ENCODE data around the gene BSN. TPM values are rescaled to one million over a fixed set of nuclear protein-coding genes. Genes with fewer than 3 reads are reported as not detected.
A peak's percentile ranks its signal among the peaks of the same experiment; 100 is the strongest.

BSN gene
- total and polyA plus RNA-seq, 2 experiments from 2014 or later = under 0.01 to 0.03 TPM

GRCh38 chr3:49591615-49592014 is 37.3 kb downstream of the BSN start:
- Histone ChIP-seq H3K4me3 (no peak overlapping the region), H3K36me3 (ENCODE audit: low read depth) (no peaks in the 10 kb centered on the region), H3K4me2 (ENCODE audit: unreplicated experiment) (no peak overlapping the region), H3K9me3 (ENCODE audit: low read depth) (no peaks in the 10 kb centered on the region), H2AFZ (no peak overlapping the region), H3K27ac (no peak overlapping the region), H3K79me2 (ENCODE audit: insufficient read depth) (no peaks in the 10 kb centered on the region), H3K9ac (no peak overlapping the region), H3F3A (ENCODE audit: insufficient read depth) (peaks cover 10% of the 10 kb centered on the region), H3K9me2 (ENCODE audit: insufficient read depth) (no peaks in the 10 kb centered on the region), H3K27me3 (replicated peaks; ENCODE audit: insufficient read depth) (no peaks in the 10 kb centered on the region), H4K20me1 (ENCODE audit: insufficient read depth) (no peaks in the 10 kb centered on the region), H3K4me1 (ENCODE audit: insufficient read depth) (peaks cover 8% of the 10 kb centered on the region)
- in situ Hi-C loops (cut with MboI) = no loop called here
- TF ChIP-seq EZH2phosphoT487 (IDR thresholded peaks at IDR 0.05; ENCODE audit: insufficient read depth, low read depth) (no peak), EZH2 (IDR thresholded peaks at IDR 0.05; ENCODE audit: insufficient read depth, poor library complexity, severe bottlenecking) (no peak)
- 58 to 61% methylated on average over 3 of the region's 3 CpGs for WGBS, 2 experiments (ENCODE audit: low coverage in 1 of 2, low lambda C conversion rate in 2 of 2, missing lambda C conversion rate in 2 of 2)
- DNase-seq = no peak

DNA sequence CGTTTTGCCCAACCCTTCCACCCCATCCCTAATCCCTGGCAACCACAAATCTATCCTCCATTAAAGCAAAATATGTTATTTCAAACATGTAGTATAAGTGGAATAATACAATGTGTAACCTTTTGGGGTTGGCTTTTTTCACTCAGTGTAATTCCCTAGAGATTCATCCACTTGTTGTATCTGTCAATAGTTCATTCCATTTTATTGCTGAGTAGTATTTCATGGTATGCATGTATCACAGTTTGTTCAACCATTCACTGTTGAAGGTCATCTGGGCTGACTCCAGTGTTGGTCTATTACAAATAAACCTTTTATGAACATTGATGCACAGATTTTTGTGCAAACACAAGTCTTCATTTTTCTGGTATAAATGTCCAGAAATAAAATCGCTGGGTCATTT is 38.8 kb downstream of the BSN start:
- H3F3A ChIP-seq (ENCODE audit: insufficient read depth) = peaks cover 10% of the 10 kb centered on the region
- H3K9me3 ChIP-seq (ENCODE audit: low read depth) = no peaks in the 10 kb centered on the region
- no peaks in the 10 kb centered on the region for H3K79me2 ChIP-seq (ENCODE audit: insufficient read depth)
- no peak overlapping the region for H2AFZ ChIP-seq
- H3K9ac ChIP-seq = no peak overlapping the region
- 42 to 45% methylated on average over 2 of the region's 2 CpGs for WGBS, 2 experiments (ENCODE audit: low coverage in 1 of 2, low lambda C conversion rate in 2 of 2, missing lambda C conversion rate in 2 of 2)
- TF ChIP-seq EZH2phosphoT487 (IDR thresholded peaks at IDR 0.05; ENCODE audit: insufficient read depth, low read depth) = no peak
- no peak for TF ChIP-seq EZH2 (IDR thresholded peaks at IDR 0.05; ENCODE audit: insufficient read depth, poor library complexity, severe bottlenecking)
- H3K27me3 ChIP-seq (replicated peaks; ENCODE audit: insufficient read depth) = no peaks in the 10 kb centered on the region
- no peak overlapping the region for H3K4me2 ChIP-seq (ENCODE audit: unreplicated experiment)
- no peak overlapping the region for H3K27ac ChIP-seq
- no peak overlapping the region for H3K4me3 ChIP-seq
- H3K9me2 ChIP-seq (ENCODE audit: insufficient read depth) = no peaks in the 10 kb centered on the region
- H3K4me1 ChIP-seq (ENCODE audit: insufficient read depth) = peaks cover 8% of the 10 kb centered on the region
- no peaks in the 10 kb centered on the region for H3K36me3 ChIP-seq (ENCODE audit: low read depth)
- peak; percentile 72 for DNase-seq
- in situ Hi-C loops (cut with MboI) = no loop called here
- no peaks in the 10 kb centered on the region for H4K20me1 ChIP-seq (ENCODE audit: insufficient read depth)

DNA sequence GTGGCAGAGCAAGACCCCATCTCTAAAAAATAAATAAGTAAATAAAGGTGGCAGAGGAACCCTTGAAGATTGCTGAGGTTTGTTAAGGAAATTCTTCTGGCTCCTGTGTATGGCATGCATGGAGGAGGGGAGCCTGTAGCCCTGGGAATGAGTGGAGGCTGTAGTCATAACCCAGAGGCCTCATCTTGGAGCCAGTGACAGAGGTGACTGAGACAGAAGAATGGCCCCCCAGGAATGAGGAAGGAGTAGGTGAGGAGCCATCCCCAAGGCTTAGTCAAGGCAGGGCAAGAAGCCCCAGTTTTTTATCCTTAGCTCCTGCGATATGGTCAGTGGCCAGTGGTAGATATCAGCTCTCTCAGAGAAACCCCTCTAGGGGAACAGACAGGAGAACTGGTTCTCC is 46.5 kb downstream of the BSN start:
- DNase-seq = peak; percentile 64
- in situ Hi-C loops (cut with MboI) = no loop called here
- Histone ChIP-seq H3K27ac (no peak overlapping the region), H2AFZ (no peak overlapping the region), H3K79me2 (ENCODE audit: insufficient read depth) (no peaks in the 10 kb centered on the region), H3K4me1 (ENCODE audit: insufficient read depth) (peaks cover 9% of the 10 kb centered on the region), H3K9me2 (ENCODE audit: insufficient read depth) (no peaks in the 10 kb centered on the region), H4K20me1 (ENCODE audit: insufficient read depth) (no peaks in the 10 kb centered on the region), H3K4me3 (no peak overlapping the region), H3F3A (ENCODE audit: insufficient read depth) (no peaks in the 10 kb centered on the region), H3K9ac (no peak overlapping the region), H3K27me3 (replicated peaks; ENCODE audit: insufficient read depth) (no peaks in the 10 kb centered on the region), H3K9me3 (ENCODE audit: low read depth) (no peaks in the 10 kb centered on the region), H3K4me2 (ENCODE audit: unreplicated experiment) (no peak overlapping the region), H3K36me3 (ENCODE audit: low read depth) (no peaks in the 10 kb centered on the region)
- WGBS, 2 experiments (ENCODE audit: low coverage in 1 of 2, low lambda C conversion rate in 2 of 2, missing lambda C conversion rate in 2 of 2) = 94 to 100% methylated on average over 1 of the region's 1 CpG
- TF ChIP-seq EZH2phosphoT487 (IDR thresholded peaks at IDR 0.05; ENCODE audit: insufficient read depth, low read depth) = no peak
- TF ChIP-seq EZH2 (IDR thresholded peaks at IDR 0.05; ENCODE audit: insufficient read depth, poor library complexity, severe bottlenecking) = no peak

DNA sequence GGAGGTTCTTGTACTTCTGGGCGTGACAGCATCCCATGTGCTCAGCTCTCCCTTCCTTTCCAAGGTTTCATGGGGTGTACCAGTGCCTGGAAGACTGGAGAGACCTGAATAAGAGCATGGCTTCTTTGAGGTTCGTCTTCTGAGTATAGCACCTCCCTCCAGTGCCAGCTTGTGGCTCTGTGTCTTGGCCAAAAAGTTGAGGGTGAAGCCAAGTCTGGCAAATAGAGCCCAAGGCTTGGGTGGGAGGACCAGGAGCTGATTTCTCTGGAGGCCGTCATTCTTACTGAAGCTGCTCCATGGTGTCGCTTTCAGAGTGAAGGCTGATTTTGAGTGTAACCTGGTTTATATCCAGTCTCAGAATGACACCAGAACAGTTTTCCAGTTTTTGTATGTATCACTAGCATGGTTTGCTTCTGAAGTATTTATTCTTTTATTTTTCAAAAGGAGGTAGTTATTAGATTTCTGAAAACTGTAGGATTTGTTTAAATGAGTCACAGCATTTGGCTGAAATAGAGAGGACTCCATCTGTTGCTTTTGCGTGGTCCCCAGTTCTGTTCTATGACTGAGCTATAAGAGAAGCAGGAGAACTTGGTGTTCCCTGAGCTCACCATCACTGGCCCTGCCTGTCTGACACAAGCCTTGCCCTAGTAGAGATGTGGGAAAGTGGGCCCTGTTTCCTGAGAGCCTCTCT is 47.2 kb downstream of the BSN start:
- TF ChIP-seq EZH2phosphoT487 (IDR thresholded peaks at IDR 0.05; ENCODE audit: insufficient read depth, low read depth) (no peak), EZH2 (IDR thresholded peaks at IDR 0.05; ENCODE audit: insufficient read depth, poor library complexity, severe bottlenecking) (no peak)
- Histone ChIP-seq H3K79me2 (ENCODE audit: insufficient read depth) (no peaks in the 10 kb centered on the region), H3K27ac (no peak overlapping the region), H3K4me3 (no peak overlapping the region), H3K36me3 (ENCODE audit: low read depth) (no peaks in the 10 kb centered on the region), H3K9me3 (ENCODE audit: low read depth) (no peaks in the 10 kb centered on the region), H3K4me1 (ENCODE audit: insufficient read depth) (peaks cover 9% of the 10 kb centered on the region), H2AFZ (no peak overlapping the region), H3K9me2 (ENCODE audit: insufficient read depth) (no peaks in the 10 kb centered on the region), H4K20me1 (ENCODE audit: insufficient read depth) (no peaks in the 10 kb centered on the region), H3F3A (ENCODE audit: insufficient read depth) (no peaks in the 10 kb centered on the region), H3K27me3 (replicated peaks; ENCODE audit: insufficient read depth) (no peaks in the 10 kb centered on the region), H3K4me2 (ENCODE audit: unreplicated experiment) (no peak overlapping the region), H3K9ac (no peak overlapping the region)
- WGBS, 2 experiments (ENCODE audit: low coverage in 1 of 2, low lambda C conversion rate in 2 of 2, missing lambda C conversion rate in 2 of 2) = 66% methylated on average over 5 of the region's 5 CpGs
- peak; percentile 36 for DNase-seq
- in situ Hi-C loops (cut with MboI) = no loop called here
